ENCODE results near the gene ZC3HAV1.
A peak's percentile ranks its signal among the peaks of the same experiment; 100 is the strongest.
"Not testable (repeated sequence)": the region's sequence is repeated elsewhere in the genome, so short reads cannot be mapped to it uniquely, and the experiment has no call there.

The ZC3HAV1 gene

DNA sequence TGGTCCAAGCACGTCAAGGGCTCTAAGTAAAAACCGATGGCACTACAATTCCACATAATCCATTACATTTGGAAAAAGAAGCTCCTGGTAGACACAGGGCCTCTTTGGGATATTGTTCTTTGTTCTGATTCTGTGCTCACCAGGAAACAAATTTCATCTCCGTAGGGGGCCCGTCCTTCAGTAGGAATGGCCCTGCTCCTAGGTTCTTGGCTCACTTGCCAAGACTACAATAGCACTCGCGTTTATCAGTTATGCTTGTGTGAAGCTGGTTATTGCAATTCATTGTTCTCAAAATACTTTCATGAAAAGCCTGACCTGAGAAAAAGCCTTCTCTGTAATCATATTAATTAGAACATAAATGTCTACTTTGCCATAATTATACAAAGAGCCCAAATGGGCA is 63.4 kb downstream of the ZC3HAV1 start:
- DNase-seq, result no peak

DNA sequence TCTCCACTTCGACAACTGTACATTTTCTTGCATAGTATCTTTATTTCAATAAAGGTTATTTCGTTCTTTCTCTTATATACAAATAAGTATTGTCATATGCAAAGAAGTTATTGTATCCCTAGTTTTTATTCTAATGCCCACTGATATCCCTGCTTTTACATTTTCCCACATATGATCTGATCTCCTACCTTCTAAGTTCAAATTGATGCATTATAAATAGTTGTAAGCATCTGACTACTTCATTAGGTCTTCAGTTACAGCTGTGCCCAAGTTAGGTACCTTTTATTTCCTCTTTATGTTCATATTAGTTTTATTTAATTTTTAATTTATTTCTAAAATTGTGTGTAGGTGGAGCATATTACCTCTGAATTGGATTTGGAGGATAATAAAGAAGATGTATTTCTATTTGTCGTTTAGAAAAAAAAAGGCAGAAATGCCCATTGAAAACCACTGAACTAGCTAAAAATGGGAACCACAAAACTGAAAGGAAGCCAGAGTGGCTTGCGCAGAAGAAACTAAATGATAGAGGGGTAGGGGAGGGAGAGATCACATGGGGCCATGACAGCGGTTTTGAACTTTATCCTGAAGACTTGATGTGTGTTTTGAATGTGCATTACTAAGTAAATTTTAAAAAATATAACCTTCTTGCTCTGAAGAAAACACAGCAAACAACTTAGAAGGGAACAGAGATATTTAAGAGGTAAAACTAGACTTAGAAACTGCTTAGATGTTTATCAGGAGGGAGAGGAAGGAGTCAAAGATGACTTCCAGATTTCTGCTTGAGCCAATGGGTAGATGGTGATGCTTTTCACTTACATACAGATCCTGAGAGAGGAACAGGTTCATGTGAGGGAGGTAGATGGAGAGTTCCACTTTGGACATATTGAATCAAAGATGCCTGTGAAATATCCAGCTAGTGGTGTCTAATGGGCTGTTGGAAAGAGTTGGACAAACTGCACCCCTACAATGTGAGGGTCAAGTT is 64.4 kb downstream of the ZC3HAV1 start:
- DNase-seq, result no peak

DNA sequence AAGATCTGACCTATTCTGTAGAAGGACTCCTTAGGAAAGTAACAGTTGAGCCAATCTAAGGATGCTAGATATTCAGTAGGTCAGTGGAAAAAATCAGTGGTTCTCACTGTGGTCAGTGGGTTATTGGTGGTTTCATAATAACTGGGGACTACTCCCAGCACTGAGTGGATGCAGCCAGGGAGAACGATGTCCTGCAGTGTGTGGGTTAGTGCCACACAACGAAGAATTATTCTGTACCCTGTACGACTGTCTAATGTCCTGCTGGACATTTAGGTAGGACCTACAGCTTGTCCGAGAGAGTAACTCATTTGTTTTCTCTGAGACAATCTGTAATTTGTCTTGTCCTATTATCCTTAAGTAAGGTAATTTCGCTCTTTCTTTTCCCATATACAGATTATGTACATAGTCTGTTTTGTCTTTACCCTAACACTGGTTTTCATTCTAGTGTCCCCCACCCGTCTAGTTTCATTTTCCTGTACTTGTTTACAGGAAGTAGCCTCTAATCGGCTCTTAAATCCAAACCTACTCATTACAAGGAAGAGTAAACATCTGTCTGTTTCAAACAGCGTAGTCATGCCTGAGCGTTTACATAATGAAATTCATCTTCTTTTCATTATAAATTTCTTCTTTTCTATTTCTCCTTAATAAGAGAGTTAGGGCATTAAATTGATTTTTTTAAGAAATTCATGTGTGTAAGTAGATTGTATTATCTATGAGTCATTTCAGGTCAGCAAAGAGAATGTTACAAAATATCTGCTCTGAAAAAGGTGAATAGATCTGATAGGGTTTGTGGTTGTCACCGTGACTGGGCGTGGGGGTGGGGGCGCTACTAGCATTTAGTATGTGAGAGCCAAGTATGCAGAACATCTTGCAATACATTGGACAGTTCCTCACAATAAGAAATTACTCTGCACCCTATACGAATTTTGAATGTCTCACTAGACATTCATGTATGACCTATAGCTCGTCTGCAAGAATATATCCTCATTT is 65.4 kb downstream of the ZC3HAV1 start:
- peak in 1 of 2 experiments; percentile 33 for DNase-seq

DNA sequence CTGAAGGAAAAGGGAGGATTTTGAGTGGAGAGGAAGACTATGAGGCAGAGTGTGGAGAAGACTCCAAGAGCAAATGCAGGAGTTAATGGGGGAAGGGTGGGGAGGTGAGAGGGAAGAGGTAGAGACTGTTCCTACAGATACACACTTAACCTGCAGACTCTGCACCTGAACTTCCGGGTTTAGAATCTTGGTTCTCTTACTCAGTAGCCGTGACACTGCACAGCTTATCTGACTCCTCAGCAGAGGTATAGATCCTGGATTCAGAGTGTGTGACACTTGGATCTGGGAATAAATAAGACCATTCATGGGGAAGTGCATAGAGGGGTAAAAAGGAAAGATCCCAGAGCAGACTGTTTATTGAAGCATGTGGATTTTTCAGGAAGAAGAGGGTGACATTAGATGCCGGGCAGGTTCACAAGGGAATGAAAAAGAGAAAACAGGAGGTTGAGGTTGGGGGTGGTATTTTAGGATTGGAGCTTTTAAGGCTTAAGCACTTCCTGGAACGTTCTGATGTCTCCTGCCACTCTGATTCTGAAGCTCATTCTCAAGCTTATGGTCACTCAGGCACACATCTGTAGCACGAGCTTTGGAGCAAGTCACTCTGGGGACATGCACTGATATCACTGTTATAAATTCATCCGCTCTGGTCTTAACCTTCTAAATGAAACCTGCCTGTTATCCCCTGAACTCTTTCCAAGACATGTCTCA is 68.0 kb downstream of the ZC3HAV1 start:
- DNase-seq, result no peak

DNA sequence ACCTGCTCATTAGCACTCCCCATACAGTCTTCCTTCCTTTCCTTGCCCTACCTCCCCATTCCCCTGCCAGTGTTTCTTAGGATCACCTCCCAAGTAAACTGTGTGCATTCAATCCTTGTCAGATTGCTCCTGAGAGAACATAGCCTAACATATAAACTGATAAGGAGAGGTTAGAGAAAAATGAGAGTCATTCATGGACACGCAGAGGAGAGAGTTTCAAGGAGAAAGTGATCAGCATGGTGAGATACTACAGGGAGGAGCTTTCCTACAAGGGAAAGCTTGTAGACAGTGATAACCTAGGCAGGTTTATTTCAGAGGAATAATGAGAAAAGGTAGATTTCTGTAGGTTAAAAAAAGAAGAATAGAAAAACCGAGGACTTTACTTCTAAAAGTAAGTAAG is 70.8 kb downstream of the ZC3HAV1 start:
- no peak for DNase-seq

DNA sequence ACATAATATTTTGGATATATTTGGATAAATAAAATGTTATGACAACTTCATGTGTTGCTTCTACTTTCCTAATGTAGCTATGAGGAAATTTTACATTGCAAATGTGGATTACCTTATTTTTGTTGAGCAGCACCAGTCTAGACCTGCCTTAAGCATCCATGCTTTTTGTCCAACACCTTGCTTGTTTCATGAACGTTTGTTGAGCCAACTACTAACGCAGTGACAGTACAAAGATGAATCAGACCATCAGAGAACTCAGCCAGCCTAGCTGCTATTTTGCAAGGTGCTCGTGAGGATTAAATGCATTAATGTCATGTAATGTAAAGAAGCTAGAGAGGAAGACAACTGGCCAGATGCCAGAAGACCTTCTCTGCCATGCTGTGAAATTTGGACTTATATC is 72.6 kb downstream of the ZC3HAV1 start:
- no peak for DNase-seq

DNA sequence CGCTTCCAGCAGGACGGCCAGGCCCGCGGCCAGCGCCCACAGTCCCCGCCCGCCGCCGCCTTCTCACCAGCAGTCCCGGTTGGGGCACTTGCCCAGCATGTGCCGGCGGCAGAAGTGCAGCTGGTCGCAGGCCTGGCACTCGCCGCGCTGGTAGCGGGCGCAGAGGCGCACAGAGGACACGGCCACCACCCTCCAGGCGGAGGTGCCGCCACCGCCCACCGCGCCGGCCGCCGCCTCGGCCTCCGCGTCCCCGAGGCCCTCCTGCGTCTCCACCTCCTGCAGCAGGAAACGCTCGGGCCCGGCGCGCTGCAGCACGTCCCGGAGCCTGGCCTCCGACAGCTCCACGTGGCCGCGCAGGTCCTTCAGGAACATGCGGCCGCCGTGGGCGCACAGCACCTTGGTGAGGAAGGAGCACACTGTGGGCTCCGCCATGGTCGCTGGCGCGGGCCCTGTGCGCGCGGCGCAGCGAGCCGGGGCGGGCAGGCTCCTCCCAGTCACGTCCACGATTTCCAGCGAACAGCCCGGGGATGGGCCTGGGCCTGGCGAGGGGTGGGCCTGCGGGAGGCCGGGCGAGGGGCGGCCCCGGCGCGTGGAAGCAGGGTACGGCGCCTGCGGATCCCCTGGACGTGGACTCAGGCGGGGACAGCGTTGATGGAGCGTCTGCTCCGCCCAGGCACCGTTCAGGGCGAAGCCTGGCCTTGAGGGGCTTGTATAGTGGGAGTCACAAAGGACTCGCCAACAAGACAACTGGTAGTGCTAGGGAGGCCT is 73.8 kb downstream of the ZC3HAV1 start, which contains the start of gene ZC3HAV1L:
ZC3HAV1L (minus strand) TSS at position 457 of the 768 bp plus-strand sequence; CDS start at position 432, 25 bp downstream.
- DNase-seq, result peak; percentile 52 to 87

DNA sequence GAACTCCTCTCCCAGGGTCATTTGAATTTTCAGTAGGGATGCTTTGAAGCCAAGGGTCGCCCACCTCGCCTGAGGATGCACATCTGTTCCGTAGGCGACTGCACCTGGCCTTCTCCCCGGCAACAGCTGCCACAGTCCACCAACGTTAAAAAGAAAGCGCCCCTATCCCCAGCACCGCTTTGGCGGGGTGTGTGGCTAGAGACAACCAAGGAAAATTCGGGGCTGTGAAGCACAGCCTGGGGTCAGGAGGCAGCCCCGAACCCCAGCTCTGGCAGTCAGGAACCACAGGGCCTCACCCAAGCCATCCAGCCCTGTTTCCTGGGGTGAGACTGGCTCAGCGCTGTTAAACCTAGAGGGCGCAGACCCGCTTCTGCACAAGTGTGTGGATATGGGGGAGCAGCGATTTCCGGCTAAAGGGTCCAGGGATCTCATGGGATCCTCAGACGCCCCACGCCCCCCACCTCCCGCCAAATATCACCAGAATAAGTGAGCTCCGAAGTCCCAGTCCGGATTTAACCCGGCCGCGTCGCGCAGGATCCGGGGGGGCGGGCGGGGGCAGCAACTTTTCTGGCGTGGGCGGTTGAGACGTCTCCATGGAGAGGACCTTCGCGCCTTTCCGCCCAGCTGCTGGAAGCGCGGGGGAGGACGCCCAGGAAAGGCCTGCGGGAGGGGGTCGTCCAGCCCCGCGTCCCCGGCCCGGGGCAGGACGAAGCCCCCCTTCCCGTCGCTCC is 74.5 kb downstream of the ZC3HAV1 start:
- DNase-seq, result peak; percentile 30 to 65

DNA sequence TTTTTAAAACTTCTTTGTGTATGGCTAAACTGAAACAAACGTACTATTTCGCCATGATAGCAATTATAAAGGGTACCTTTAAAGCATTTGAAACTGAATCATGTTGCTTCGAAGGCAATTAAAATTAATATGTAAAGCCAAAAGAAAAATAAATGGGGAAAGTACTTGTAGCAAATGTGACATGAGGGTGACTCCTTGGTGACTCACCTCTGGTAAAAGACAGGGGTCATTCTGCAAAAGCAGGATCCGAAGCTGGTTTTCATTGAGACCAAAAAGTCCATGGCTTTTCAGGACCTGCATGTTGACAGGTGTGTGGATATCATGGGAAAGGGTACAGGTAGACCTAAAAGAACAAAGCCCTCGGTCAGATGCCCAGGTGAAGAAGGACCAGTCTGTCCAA is 75.2 kb downstream of the ZC3HAV1 start:
- no peak for DNase-seq

DNA sequence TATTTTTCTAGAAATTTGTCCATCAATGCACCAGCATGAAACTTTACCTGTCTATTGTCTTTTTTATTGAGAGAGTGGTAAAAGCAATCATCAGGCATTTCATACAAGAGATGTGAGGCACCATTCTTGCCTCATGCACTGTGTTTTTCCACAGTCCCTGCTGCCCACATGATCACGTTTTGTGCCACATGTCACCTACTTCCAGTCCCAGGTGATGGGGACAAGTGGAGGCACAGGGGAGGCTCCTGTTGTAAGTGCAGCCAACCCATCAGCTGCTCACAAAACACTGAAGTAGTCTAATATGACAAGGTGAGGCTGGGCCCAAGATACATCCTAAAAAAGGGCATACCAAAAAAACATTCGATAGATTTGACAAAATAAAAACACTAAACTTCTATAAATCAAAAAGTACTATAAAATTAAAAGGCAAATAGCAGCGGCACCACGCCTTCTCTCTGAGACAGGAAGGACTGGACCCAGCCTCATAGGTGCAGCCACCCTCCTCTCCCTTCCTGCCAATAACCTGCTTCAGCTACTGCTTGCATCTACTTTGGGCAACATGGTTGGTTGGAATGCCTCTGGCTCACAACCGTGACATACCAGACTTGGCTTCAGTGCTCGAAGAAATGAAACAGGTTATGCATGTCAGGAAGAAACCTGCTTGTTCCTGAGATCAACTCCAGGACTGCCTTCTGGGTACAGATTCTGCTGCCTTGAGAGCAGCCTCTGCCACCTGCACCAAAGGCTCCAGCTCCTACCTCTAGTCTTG is 76.0 kb downstream of the ZC3HAV1 start:
- DNase-seq, result no peak

DNA sequence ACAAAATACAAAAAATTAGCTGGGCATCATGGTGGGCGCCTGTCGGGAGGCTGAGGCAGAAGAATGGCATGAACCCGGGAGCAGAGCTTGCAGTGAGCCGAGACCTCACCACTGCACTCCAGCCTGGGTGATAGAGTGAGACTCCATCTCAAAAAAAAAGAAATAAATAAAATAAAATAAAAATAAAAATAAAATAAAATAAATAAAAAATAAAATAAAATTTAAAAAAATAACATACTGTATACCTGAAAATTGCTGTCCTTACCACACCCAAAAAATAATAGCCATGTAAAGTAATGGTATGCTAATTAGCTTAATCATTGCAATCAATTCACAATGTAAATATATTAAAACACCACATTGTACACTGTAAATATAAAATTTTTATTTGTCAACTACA is 77.0 kb downstream of the ZC3HAV1 start:
- DNase-seq, result no peak

DNA sequence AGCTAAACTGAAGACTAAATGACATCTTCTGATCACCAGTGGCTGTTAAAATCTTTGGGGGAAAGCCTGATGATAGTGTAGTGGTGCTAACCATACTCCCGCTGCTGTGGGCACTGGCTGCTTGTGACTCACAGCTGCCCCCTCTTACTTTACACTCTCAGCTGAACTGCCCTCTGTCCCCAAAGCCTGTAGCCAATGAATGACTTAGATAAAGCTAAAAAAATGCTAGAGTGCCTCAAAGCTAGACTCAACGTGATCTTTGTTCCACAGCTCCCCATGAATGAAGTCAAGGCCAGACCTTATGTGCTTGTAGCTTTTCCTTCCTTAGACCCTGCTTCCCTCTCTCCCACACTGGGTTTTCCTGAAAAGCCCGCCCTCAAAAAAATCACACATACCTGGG is 80.2 kb downstream of the ZC3HAV1 start:
- DNase-seq, result no peak

DNA sequence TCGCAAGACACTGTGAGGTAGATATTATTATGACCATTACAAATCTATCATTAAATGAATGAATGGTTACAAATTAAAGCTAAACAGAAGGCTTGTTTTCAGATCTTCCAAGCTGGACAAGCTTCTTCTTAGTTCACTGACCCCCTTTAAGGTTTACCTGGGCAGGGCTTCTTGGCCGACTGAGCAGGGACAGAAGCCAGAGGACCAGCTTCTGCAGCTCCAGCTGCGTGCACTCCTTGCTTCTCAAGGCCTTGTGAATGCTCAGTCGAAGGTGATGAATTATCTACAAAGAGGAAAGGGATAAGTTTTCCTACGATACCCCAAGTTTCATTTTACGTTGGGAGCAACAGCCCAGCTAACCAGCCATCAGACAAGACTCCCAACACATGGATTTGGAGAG is 83.0 kb downstream of the ZC3HAV1 start:
- DNase-seq, result no peak

DNA sequence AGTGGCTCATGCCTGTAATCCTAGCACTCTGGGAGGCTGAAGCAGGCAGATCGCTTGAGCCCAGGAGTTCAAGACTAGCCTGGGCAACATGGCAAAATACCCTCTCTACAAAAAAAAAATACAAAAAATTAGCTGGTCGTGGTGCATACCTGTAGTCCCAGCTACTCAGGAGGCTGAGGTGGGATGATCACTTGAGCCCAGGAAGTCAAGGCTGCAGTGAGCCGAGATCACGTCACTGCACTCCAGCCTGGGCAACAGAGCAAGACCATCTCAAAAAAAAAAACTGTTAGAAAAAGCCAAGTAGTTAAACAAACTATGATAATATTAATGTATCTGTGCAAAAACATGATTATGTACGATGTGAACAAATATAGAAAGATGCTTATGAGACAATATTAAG is 83.7 kb downstream of the ZC3HAV1 start:
- DNase-seq, result not testable (repeated sequence)

DNA sequence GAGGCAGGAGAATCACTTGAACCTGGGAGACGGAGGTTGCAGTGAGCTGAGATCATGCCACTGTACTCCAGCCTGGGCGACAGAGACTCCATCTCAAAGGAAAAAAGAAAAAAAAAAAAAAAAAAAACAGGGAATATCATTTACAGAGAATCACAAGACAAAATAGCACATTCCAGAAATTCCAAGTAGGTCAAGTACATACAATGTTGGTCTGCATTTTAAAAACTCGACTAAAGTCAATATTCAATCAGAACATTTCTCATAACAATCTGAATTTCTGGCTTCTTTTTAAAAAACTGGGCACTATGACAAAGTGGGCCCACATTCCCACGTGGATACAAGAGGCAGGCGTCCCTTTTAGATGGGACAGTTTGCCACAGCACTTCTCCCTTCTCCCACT is 86.4 kb downstream of the ZC3HAV1 start:
- DNase-seq, result no peak

DNA sequence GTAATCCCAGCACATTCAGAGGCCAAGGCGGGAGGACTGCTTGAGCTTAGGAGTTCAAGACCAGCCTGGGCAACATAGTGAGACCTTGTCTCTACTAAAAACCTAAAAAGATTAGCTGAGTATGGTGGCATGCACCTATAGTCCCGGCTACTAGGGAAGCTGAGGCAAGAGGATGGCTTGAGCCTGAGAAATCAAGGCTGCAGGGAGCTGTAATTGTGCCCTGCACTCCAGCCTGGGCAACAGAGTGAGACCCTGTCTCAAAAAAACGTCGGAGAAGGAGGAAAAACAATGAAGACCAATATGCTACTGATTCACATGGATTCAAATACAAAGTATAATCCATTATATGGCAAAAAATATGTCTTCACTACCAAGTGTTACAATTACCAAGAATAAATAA is 87.2 kb downstream of the ZC3HAV1 start:
- DNase-seq, result no peak

DNA sequence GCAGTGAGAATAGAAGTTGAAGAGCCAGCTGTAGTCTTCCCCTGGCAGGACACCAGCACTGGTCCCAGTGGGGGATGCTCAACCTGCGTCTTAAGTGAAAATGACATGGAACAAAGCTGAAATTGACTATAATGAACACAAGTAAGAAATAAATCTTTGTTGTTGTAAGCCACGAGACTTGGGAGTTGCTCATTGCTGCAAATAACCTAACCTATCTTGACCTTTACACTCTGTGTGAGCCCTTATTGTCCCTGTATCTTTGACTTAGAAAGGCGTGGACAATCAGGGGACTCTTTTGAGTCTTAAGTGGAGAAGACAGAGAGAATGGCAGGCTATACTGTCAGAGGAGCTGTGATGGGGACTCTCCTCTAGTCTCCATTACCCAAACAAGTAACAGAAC is 90.6 kb downstream of the ZC3HAV1 start:
- DNase-seq, result no peak

DNA sequence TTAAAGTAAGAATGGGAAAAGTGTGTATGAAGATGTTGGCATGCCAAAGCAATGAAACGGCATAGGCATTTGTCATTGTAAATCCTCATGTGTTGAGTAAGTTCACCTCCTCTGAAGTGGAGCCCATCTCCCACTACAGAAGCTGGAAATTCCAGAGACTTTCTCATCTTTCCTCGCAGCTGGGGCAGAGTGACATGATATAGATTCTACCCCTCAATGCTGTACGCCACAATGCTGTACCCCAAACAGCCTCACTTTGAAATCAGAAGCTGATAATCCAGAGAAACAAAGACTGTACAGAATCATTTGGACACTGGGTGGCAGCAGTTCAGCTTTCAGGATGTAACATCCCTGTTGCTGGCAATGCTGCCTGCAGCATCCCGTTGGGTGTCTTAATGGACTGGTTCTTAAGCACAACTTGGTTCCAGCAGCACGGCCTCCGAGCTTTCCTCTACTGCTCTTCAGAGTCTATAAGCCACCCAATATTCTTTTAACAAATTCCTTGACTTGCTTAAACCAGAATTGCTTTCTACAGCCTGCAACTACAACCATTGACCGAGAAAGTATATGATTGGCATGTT is 92.5 kb downstream of the ZC3HAV1 start:
- DNase-seq, result peak; percentile 70 to 87

DNA sequence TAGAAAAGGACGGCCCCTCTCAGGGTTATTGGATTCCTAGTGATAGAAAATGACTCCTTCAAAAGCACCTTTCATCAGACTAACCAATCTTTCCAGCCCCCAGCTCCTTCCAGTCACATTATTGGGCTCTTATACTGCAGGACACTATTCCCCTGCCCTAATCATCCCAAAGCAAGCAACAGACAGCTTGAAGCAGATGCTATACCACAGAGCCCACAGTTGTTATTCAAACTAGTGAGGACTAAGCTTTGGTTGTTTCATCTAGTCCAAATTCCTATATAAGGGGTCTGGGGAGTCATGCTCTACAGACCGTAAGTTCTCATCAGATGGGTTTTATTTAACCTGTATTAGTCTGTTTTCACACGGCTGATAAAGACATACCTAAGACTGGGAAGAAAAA is 98.1 kb downstream of the ZC3HAV1 start:
- DNase-seq, result no peak

All from NCI-H526 (cell line).